ENCODE measurements around the gene PDZD7.

DNA sequence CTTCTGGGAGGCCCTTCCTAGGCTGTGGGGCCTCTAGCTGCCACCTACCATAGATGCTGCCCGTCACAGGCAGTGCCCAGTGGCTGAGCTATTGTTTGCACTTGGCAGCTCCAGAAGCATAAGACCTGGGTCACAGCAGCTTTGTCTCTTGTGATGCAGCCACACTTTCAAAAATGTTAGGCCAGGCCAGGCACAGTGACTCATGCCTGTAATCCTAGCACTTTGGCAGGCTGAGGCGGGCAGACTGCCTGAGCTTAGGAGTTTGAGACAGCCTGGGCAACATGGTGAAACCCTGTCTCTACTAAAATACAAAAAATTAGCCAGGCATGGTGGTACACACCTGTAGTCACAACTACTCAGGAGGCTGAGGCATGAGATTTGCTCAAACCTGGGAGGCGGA is 21.4 kb upstream of the PDZD7 start:
- TF ChIP-seq MEF2A (IDR thresholded peaks at IDR 0.05; ENCODE audit: borderline replicate concordance, low read depth), result no peak
- no peak for TF ChIP-seq RAD21 (IDR thresholded peaks at IDR 0.05; ENCODE audit: low read length)
- no peak for TF ChIP-seq TEAD4 (IDR thresholded peaks at IDR 0.05; ENCODE audit: borderline replicate concordance, insufficient read depth)
- TF ChIP-seq CTCF (IDR thresholded peaks at IDR 0.05), result no peak
- no peak for TF ChIP-seq ELF1 (IDR thresholded peaks at IDR 0.05)
- TF ChIP-seq REST (IDR thresholded peaks at IDR 0.05; ENCODE audit: low read depth, low read length), result no peak
- no peak for TF ChIP-seq SIN3A (IDR thresholded peaks at IDR 0.05; ENCODE audit: borderline replicate concordance, low read depth, low read length)
- TF ChIP-seq POLR2AphosphoS5 (IDR thresholded peaks at IDR 0.05; ENCODE audit: low read depth, low read length), result no peak
